ENCODE data around the gene HYAL1.

HYAL1 gene

DNA sequence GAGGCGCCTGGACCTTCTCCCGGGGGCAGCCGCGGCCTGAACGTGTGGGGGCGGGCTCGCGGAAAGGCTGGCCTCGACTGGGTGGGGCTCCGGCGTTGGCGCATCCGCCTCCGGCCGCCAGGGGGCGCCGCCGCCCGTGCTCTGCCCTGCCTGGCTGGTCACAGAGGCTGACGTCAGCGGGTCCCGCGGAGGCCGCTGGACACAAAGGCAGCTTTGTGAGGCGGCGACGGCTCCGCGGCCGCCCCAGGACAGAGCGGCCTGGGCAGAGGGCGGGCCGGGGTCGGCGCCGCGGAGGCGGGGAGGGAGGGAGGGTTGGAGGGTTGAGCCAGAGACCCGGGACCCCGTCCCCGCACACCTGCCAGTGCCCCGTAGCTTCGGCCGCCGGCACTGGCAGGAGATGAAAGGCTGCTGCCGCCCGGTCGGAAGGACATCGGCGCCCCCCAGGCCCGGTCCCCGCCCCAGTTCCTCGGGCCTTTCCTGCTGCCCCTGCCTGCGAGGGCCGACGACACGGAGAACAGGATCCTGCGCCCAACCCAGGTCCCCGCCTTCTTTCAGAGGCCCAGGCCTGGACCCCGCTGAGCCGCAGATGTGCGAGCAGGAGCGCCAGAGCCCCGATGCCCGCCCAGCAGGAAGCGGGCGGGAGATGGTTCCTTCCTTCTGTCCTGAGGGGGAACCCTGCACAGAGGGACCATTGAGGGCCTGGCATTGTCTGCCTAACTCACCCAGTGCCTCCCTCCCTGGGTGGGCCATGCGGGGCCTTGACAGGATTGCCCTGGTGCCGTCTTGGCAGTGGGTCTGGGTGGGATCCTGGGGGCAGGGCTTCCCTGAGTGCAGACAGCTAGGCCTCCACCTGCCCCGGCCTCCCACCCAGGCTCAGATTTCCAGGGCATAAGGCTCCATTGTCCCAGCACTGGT, 43.1 kb downstream of the HYAL1 start:
- Mint-ChIP-seq H3K36me3 (ENCODE audit: low read depth) (peaks cover 16% of the 10 kb centered on the region), H3K4me1 (peaks cover 55% of the 10 kb centered on the region), H3K27me3 (ENCODE audit: low read depth) (no peaks in the 10 kb centered on the region), H3K4me3 (peak overlapping the region; percentile 79 to 87 (median 87)), H3K27ac (peak overlapping the region; percentile 97 to 99 (median 99)), H3K9me3 (no peaks in the 10 kb centered on the region)
- TF ChIP-seq, protein P1, sequence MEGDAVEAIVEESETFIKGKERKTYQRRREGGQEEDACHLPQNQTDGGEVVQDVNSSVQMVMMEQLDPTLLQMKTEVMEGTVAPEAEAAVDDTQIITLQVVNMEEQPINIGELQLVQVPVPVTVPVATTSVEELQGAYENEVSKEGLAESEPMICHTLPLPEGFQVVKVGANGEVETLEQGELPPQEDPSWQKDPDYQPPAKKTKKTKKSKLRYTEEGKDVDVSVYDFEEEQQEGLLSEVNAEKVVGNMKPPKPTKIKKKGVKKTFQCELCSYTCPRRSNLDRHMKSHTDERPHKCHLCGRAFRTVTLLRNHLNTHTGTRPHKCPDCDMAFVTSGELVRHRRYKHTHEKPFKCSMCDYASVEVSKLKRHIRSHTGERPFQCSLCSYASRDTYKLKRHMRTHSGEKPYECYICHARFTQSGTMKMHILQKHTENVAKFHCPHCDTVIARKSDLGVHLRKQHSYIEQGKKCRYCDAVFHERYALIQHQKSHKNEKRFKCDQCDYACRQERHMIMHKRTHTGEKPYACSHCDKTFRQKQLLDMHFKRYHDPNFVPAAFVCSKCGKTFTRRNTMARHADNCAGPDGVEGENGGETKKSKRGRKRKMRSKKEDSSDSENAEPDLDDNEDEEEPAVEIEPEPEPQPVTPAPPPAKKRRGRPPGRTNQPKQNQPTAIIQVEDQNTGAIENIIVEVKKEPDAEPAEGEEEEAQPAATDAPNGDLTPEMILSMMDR (IDR thresholded peaks at IDR 0.05; ENCODE audit: unreplicated experiment in 3 of 3), result peak; percentile 96 to 98 (median 96)

DNA sequence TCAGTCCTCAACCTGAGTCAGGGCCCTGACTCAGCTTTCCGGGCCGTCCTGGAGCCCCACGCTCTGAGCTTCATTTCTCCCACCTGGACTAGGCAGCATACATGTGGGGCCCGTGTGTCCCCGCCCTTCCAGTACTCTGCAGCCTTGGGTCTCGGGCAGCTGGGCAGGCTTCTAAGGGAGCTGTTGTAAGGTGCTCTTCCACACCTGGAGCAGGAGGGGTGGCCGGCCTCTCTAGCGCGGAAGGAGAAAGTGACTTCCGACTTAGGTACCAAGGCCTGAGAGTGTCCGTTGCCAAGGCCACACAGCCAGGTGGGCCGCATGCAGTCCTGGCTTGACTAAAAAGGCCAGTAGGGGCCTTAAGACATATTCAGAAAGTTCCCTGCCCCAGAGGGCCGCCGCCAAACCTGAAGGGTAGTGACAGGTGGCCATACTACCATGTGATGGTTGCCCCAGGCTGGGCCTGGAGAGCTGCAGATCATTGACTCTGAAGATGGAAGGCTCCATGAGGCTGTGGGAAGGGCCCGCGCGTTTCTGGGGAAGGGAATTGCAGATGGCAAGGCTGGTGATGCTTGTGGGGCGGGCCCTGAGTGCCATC, 43.8 kb downstream of the HYAL1 start:
- peak overlapping the region; percentile 79 to 87 (median 87) for H3K4me3 Mint-ChIP-seq
- H3K9me3 Mint-ChIP-seq, result no peaks in the 10 kb centered on the region
- no peaks in the 10 kb centered on the region for H3K27me3 Mint-ChIP-seq (ENCODE audit: low read depth)
- peaks cover 16% of the 10 kb centered on the region for H3K36me3 Mint-ChIP-seq (ENCODE audit: low read depth)
- peak overlapping the region; percentile 96 to 99 (median 99) for H3K27ac Mint-ChIP-seq
- H3K4me1 Mint-ChIP-seq, result peaks cover 48% of the 10 kb centered on the region
- TF ChIP-seq, protein P1 (IDR thresholded peaks at IDR 0.05; ENCODE audit: unreplicated experiment in 3 of 3), result no peak

DNA sequence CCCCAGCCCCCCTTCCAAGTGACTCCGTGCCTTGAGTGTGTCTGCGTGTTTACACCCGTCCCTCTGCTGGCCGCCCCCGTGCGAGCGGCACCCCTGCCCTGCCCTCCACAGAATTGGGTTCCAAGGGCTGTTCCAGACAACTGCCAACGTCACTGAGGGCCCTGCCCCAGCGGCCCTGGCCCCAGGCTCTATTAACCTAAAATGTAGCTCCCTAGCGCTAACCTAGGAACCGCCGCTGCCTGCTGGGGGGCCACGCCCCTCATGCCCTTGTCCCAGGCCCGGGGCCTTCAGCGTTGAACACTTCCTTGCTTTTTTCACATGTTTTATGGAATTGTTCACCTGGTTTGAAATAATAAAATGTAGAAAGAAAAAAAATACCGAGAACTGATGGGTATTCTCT, 44.4 kb downstream of the HYAL1 start:
- H3K27ac Mint-ChIP-seq, result peak overlapping the region; percentile 96 to 99 (median 99)
- H3K9me3 Mint-ChIP-seq, result no peaks in the 10 kb centered on the region
- H3K27me3 Mint-ChIP-seq (ENCODE audit: low read depth), result no peaks in the 10 kb centered on the region
- H3K4me1 Mint-ChIP-seq, result peaks cover 42% of the 10 kb centered on the region
- peak overlapping the region in 2 of 3 experiments; percentile 38 to 45 for H3K4me3 Mint-ChIP-seq
- H3K36me3 Mint-ChIP-seq (ENCODE audit: low read depth), result peaks cover 16% of the 10 kb centered on the region
- TF ChIP-seq, protein P1 (IDR thresholded peaks at IDR 0.05; ENCODE audit: unreplicated experiment in 3 of 3), result no peak

DNA sequence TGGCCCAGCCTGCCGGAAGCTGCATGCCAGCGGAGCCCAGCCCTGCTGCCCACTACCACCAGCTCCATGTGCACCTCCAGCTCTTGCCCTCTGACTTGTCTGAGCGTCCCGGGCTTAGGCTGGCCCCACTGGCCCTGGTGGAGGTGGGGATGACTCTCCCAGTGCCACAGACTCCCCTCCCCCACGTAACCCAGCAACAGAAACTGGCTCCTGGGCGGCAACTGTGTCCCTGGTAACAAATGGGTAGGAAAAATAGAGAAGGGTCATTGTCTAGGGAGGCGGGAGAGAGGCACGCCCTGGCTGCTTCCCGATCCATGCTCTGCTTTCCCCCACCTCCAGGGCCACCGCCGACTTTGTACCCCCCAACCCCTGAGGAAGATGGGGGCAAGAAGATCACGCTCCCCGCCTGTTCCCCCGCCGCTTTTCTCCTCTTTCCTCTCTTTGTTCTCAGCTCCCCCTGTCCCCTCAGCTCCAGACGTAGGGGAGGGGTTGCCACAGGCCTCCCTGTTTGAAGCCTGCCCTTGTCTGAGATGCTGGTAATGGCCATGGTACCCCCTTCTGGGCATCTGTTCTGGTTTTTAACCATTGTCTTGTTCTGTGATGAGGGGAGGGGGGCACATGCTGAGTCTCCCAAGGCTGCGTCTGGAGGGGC, 45.2 kb downstream of the HYAL1 start:
- Mint-ChIP-seq H3K4me1 (peaks cover 40% of the 10 kb centered on the region), H3K9me3 (no peaks in the 10 kb centered on the region), H3K27me3 (ENCODE audit: low read depth) (no peaks in the 10 kb centered on the region), H3K4me3 (peak overlapping the region in 2 of 3 experiments; percentile 41 to 46), H3K27ac (peak overlapping the region; percentile 96 to 99 (median 99)), H3K36me3 (ENCODE audit: low read depth) (peaks cover 20% of the 10 kb centered on the region)
- TF ChIP-seq, protein P1 (IDR thresholded peaks at IDR 0.05; ENCODE audit: unreplicated experiment in 3 of 3), result no peak

DNA sequence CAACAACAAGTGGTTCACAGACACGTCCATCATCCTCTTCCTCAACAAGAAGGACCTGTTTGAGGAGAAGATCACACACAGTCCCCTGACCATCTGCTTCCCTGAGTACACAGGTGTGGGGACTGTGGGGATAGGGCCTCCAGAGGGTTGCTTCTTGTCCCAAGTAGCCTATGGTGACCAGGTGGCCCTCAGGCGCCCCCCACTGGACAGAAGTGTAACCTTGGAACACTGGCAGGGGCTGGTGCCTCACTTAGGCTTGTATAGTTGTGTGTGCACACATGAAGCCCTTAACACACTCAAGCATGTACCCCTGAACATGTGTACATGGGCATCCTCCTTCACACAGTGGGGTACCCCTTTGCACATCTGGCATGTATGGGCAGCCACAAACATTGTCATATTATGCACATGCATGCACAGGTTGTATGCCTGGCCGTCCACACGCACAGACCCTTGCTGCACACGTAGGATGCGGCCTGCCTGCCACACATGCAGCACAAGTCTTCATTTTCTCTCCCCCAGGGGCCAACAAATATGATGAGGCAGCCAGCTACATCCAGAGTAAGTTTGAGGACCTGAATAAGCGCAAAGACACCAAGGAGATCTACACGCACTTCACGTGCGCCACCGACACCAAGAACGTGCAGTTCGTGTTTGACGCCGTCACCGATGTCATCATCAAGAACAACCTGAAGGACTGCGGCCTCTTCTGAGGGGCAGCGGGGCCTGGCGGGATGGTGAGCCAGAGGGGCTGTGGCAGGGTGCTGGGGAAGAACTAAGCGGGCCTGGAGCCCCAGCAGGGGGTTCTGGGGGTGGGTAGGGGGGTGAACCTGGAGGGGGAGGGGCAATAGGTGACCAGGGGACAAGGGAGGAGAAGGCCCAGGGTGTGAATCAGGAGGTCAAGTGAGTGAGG, 46.1 kb downstream of the HYAL1 start:
- H3K36me3 Mint-ChIP-seq (ENCODE audit: low read depth), result peaks cover 20% of the 10 kb centered on the region
- H3K27me3 Mint-ChIP-seq (ENCODE audit: low read depth), result no peaks in the 10 kb centered on the region
- H3K27ac Mint-ChIP-seq, result peak overlapping the region; percentile 19 to 96 (median 65)
- H3K9me3 Mint-ChIP-seq, result no peaks in the 10 kb centered on the region
- H3K4me3 Mint-ChIP-seq, result peak overlapping the region in 1 of 3 experiments; percentile 21
- H3K4me1 Mint-ChIP-seq, result peaks cover 32% of the 10 kb centered on the region
- TF ChIP-seq, protein P1 (IDR thresholded peaks at IDR 0.05; ENCODE audit: unreplicated experiment in 3 of 3), result peak; percentile 34 to 42 (median 35)

Data from nephron (organoid).